GM21360 (cell line): ENCODE results near the gene SLC35F3.
A peak's percentile ranks its signal among the peaks of the same experiment; 100 is the strongest.
"Not testable (repeated sequence)": the region's sequence is repeated elsewhere in the genome, so short reads cannot be mapped to it uniquely, and the experiment has no call there.

Source experiments
- ATAC-seq: cut with Tn5 transposase; IDR thresholded peaks from one replicate; pipeline ENCODE4 v1.9.1; 2021; ENCODE audit warnings: mild to moderate bottlenecking, moderate library complexity; ENCODE audit not compliant: unreplicated experiment

The SLC35F3 gene

DNA sequence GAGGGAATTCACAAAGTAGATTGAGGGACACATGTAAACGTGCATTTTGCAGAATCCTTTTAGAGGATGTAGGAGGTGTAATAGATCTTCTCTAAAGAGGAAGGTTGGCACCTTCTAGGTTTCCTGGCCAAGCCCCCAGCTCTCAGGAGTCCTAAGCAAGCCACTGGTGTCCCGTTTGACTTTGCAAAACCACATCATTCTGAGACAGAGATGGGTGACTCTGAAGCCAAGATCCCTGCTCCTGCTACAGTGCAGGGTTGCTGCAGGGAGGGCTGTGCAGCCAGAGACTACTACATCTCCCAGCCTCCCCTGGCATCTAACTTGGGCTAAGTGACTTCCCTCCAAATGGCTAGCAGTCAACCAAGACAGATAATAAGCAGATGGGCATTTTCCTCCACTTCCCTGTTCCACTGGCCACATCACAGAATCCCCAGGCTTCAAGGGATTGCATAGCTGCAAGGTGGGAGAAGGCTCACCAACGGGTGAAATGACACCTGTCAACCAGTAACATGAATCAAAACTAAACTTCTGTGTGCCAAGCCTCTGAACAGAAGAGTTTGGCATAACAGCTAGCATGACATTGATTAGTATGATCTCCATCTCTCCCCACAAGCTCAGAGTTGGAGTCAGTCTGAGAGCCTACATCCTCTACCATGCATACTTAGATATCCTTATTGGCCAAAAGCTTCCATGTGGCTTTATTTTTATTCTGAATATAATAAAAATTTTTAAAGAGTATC is 339.2 kb downstream of the SLC35F3 start:
- ATAC-seq, result no peak

DNA sequence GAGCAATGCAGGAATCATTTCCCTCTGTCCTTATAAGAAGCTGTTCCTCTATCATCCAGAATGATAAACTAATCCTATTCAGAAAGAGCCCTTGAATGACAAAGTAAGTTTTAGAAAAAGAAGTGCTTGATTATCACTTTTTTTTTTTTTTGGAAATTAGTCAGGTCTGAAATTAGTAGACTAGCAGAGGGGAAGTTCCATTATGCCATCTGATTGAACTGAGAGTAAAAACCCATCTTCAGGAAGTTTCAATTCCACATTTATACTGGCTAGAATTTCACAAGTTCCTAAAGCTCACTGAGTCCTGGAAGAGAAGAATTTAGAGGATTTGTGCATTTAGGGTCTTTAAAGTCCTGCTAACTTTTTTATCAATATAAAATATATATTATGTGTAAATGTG is 340.0 kb downstream of the SLC35F3 start:
- ATAC-seq, result peak; percentile 31

DNA sequence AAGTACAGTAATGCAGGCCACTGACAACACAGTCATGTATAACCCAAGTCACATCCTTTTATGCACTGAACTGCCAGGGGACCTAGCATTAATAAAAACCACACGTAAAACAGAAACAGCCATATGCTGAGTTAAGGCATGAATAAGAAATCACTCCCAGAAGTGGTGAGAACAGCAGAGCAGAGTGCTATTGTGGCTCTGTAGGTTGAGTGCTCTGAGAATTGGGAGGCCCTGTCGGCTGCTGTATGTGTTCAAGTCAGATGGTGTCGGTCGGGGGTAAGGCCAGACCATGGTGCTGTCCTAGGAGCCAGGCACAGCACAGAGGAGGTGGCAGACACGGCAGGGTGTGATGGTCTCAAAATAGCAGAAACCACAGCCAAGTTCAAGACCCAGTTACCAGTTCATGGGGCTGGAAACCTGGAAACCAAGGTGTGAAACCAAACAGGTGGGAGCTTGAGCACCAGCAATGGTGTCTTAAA is 342.2 kb downstream of the SLC35F3 start:
- peak; percentile 85 for ATAC-seq

DNA sequence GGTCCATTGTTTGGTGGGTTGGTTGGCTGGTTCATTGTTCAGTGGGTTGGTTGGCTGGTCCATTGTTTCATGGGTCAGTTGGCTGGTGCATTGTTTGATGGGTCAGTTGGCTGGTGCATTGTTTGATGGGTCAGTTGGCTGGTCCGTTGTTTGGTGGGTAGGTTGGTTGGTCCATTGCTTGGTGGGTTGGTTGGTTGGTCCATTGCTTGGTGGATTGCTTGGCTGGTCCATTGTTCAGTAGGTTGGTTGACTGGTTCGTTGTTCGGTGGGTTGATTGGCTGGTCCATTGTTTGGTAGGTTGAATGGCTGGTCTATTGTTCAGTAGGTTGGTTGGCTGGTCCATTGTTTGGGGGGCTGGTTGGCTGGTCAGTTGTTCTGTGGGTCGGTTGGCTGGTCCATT is 343.3 kb downstream of the SLC35F3 start:
- ATAC-seq, result not testable (repeated sequence)

DNA sequence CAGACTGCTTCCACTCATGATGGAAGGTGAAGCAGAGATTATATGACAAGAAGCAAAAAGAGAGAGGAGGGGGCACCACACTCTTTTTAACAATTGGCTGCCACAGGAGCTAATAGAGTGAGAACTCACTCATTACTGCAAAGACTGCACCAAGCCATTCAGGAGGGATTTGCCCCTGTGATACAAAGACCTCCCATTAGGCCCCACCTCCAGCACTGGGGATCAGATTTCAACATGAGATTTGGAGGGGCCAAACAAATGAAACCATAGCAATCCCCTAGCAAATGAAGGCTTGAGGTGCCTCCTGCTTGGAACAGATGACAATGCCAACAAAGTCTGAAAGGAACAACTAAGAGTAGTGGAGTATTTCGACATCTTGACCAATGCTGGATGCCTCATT is 346.3 kb downstream of the SLC35F3 start:
- no peak for ATAC-seq

DNA sequence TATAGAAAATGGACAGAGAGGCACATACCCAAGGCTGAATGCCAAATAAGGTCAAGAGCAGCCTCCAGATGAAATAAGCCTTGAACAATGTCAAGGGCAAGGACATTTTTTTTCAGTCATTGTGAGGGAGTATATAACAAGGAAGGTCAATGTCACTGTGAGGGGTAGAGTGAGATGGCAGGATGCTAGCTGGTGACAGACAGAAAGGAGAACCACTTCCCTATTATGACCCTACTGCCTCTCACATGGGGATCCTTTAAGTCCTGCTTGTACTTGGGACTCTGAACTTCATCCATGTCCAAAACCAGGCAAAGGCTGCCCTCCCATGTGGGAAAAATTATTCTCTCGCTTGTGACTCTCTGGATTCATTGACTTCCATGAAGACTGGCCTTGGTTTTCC is 349.3 kb downstream of the SLC35F3 start:
- no peak for ATAC-seq

DNA sequence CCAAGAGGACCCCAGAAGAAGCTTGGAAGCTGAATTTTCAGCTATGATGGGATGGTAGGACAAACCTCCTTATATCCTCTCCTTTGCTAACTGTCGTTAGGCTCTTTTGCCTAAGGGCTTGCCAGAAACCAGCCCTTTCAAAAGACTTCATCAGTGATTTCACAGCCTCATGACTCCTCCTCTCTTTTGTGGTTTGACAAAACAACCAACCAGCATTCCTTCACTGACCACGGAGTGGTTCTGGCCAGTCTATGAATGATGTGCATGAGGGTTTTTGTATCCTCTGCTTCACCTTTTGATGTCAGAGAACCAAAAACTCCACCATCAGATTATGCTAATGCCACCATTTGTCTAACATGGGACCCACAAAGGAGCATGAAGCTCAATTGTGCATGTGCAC is 351.9 kb downstream of the SLC35F3 start:
- ATAC-seq, result no peak

DNA sequence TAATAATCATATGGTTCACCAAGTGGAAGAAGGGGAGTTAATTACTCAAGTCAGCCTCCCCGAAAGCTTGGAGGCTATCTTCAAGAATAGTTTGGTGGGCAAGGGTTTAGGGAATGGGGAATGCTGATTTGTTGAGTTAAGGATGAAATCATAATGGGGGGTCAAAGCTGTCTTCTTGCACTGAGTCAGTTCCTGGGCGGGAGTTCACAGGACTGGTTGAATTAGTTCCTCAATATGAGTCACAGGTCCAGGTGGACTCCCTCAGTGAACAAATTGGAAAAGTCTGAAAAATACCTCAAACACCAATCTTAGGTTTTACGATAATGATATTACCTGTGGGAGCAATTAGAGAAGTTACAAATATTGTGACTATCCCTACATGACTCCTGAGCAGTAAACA is 353.6 kb downstream of the SLC35F3 start:
- ATAC-seq, result no peak

DNA sequence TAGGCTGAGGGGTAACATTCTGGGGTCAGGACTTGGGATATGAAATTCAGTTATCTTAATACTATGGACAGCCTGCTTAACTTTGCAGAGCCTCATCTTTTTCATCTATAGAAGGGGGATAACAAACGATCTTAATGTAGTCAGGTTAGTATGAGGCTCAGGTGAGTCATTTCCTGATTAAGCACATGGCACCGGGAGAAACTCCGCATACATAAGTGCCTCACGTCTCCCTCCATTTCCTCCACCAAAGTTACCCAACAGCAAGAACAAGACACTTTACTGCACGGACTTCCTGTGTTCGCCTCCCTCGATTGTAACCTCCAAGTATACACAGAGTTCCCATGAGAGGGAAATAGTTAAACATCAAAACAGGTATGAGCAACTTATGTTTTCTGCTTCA is 356.1 kb downstream of the SLC35F3 start:
- ATAC-seq, result no peak

DNA sequence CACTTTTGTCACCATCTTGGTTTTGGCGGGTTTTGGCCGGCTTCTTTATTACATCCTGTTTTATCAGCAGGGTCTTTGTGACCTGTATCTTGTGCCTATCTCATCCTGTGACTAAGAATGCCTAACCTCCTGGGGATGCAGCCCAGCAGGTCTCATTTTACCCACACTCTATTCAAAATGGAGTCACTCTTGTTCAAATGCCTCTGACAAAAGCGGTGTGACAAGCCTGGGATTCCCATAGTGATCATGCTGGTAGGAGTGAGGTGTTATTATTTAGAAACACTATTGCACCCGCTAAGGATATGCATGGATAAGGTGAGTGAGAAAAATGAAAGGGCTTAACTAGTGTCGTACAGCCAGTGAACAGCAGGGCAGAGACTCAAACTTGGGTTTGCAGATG is 357.1 kb downstream of the SLC35F3 start:
- no peak for ATAC-seq

DNA sequence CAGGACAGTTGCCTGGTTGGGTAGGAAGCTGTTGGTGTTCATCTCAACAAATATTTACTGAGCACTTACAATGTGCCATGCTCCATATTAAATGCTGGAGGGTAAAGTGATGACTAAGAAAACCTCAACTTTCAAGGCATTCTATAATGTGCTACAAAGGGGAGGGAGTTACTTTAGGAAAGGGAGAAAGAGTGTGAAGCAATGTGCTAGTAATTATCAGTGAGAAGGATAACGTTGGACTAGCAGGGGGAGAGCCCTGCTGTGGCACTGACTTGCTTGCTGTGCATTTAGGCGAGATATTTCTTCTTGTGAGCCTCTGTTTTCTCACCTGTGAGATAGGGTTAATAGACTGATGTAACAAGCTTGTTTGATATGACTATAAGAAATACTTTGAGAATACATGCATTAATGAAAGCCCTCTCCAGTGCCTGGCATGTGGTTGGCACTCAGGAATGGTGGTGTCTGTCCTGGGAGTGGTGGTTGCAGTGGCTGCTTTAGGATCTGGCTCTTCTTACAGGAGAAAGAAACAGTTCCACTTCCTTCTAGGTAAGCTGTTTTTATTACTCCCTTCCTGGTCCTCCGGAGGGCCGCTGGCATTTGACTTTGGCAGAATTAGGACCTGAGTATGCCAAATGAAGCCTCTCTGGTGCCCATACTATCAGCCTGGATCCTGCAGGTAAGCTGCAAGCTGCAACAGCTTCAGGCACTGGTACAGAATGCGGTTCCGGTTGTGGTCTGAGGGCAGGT is 357.7 kb downstream of the SLC35F3 start:
- ATAC-seq, result no peak

DNA sequence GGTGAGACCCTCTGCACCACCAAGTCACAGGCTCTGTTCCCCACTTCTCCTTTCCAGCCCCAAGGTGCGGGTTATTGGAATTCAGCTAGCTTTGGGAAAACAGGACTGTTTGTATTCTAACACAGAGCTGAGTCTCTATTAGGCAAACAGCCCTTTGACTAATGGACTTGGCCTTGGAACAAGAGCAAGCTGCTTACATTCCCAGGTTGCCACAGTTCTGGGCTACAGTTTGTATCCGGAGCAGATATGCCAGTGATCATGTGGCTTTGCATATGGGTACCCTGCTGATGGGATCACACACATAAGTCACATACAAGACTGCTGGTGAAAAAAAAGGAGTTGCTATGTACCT is 358.3 kb downstream of the SLC35F3 start:
- ATAC-seq, result no peak

DNA sequence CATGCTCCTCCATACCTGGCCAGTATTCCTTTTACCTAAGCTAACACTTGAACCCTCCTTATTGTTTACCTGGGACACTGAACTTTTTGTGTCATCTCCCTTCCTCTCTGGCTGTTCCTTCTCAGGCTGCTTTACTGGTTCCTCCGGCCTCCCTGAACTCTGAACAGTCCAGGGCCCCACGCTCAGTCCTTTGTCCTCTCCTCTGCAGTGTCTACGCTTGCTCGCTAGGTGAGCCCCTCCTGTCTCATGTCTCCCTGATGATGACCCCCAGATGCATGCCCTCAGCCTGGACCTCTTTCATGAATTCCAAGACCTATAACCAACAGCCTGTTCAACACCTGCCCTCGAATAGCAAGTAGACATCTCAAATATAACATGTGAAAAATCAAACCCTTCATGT is 360.4 kb downstream of the SLC35F3 start:
- ATAC-seq, result no peak

DNA sequence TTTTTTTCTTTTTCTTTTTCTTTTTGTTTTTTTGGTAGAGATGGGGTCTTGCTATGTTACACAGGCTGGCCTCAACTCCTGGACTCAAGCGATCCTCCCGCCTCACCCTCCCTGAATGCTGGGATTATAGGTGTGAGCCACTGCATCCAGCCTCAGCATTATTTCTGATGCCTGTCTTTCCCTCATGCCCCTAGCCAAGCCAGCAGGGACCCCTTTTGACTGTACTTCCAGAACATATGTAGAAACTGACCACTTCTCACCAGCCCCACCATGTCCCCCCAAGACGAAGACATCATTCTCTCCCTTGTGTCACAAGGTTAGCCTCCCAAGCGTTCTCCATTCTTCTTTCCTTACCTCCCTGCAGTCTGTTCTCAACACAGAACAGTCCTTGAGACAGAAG is 360.8 kb downstream of the SLC35F3 start:
- no peak for ATAC-seq

DNA sequence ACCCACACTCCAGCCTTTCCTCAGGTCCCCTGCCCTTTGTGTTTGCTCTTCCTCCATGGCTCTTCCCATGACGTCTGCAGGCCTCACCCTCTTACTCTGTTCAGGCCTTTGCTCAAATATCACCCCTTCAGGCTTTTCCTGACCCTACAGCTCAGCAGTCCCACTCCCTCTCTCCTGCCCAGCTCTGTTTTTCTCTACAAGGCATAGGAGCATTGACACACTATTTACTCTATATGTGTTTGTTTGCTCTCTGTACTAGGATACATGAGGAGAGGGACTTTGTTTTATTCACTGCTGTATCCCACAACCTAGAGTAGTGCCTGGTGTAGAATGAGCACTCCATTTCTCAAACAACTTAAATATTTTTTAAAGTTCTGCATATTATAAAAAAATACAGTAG is 361.4 kb downstream of the SLC35F3 start:
- no peak for ATAC-seq

DNA sequence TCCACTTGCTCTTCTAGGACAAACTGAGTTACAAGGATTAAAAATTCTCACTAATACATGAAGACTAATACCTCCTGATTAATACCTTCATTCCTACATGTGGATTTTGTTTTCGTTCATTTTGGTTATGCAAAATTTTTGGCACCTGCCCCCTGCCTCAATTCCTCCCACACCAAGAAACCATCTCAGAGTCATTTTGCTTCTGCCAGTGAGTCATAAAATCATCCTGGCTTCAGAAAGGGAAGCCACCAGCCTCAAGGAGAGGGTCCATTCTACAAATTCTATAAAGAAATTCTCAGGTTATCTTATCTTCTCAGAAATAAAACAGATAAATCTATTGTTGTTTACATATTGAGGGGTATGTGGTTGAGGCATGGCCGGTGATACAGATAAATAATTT is 365.6 kb downstream of the SLC35F3 start:
- ATAC-seq, result no peak

DNA sequence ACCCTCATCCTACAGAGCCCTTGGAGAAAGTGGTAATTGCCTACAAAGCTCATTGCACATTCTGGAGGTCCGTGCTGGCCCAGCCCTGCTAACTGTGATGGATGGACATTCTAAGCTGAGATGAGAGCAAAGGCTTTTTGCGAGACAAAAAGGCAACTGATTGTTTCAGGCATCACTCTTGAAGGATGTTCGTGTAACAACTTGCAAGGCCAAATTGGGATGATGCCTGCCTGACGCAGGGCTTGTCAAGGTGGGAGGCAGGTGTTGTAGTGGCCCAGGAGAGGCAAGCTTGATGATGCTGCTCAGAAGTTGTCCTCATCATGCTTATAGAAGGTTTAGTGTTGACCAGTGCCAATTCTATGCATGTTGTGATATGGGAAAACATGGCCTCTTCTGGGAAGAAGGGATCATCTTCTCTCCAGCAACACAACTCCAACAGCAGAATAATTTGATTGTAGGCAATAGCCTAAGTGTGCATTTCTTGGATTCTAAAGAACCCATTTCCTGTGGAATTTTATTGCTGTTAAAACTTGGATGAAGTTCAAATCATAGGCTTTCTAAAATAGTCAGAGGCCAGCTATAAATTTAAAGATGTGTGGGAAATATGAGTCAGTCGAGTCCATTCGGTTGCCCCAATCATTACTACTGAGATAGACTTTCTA is 366.2 kb downstream of the SLC35F3 start:
- no peak for ATAC-seq

DNA sequence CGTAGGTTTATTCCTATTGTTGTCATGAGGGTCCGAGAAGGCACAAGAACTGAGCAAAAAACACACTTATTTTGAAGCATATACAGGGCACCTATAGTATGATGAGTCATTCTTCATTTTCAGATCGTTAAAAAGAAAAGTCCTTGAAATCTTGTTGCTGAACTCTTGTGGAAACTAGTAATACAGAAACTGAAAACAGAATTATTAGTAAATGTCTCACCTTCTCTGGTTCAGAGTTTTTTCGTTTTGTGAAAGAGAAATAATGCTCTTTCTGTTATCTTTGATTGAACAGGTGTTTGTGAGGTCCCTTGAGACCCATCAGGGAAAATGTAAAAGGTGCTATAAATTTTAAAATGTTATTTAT is 366.7 kb downstream of the SLC35F3 start:
- peak; percentile 92 for ATAC-seq

DNA sequence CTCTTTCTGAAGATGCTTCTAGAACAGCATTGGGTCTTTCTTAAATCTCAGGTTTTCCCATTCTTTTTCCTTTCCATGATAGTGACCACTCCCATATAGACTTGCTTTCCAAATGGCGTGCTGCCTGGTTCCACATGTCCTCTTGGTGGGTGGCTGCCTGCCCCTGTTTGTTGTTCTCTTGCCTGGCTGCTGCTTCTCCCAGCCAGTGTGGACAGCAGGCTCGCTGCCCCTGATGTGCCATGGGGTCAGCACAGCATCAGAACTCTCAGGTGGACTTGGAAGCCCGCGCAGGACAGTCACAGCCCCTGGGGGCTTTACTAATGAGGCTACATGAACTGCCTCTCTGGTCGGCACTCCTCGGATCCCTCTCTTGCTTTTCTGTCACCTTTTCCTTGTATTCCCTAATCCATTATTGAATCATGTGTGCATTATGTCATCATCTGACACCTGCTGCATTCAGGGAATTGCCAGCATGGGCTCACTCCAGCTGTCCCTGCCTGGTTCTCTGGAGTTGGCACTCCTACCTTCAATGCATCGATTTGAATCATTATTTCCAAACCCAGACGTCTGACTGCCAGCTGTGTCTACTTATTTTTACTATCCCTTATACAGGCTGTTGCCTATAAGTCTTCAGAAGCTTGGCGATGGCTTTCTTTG is 368.3 kb downstream of the SLC35F3 start:
- ATAC-seq, result no peak

DNA sequence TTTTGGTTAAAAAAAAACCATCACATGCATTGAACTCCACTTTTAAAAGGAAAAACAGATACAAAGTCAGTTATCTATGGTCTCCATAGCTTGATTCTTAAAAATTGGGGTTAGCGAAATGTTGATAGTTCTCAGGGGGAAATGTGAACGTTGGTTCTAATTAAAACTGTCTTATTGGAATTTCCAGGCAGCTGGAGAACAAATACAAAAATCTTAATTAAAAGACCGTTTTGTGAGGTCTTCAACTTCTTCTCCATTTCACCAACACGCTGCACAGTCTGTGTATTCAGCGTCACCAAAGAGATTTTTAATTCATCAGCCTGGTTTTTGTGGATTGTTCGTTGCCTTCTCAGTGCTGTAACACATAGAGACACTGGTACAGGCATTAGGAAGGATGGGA is 369.5 kb downstream of the SLC35F3 start:
- ATAC-seq, result no peak

DNA sequence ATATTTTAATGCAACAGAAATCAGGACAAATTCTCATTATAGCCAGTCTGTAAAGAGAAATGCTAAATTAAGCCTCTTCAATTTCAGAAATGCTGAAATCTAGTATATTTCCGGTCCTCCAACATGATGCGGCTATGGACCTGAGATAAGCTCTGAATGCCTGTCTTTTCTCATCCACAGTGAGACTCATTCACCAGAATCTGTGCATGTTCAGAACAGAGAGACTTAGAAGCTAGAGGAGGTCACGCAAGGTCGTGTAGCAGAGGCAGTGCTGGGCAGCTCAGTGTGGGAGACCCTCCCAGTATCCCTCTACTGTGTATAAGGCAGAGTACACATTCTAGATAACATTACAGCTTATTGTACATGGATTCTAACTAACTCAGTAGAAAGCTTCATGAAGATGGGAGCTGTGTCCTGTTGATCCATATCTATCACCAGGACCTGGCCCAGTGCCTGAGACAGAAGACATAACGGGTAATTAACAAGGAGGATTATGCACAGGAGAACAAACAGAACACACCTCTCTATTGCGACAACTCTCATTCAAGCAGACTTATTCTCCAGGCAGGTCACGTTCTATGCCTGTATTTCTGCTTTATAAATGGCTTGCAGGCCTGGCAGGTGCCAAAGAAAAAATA is 371.8 kb downstream of the SLC35F3 start:
- no peak for ATAC-seq
